Esophagus squamous epithelium (tissue), 4 donors: ENCODE data around the gene CHKB.

ENCODE experiments used
- POLR2A ChIP-seq, 4 donors: fragments of 450-650 bp; IDR thresholded peaks; one replicate each; pipeline ENCODE4 v1.6.1; 2017; ENCODE audit warnings: antibody characterized with exemption in 4 of 4, mild to moderate bottlenecking in 4 of 4, moderate library complexity in 3 of 4
- TF ChIP-seq, protein P1 (sequence below), 6 experiments: fragments of 450-650 bp in 4 of 6; fragments of 200-600 bp in 2 of 6; sonication (generic) in 2 of 6; IDR thresholded peaks; one replicate each; pipeline ENCODE4 v1.5.1; 2016 to 2019; ENCODE audit warnings: antibody characterized with exemption in 6 of 6, mild to moderate bottlenecking in 4 of 6, moderate library complexity in 4 of 6

DNA sequence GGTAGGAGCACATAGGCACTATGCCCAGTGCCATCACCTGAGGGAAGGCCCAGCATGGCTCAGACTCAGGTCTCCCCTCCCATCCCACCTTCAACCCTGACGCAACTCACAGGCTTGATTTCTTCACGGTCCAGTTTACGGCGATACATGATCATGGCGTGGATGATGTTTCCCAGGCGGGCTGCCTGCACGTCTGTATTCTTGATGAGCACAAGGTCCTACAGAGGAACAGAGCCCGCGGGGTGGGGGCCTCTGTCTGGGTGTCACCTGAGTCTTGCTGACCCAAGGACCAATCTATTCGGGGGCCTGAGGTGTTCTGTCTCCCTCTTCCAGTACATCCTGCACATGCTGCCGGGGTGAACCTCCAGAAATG is 8.3 kb downstream of the CHKB start:
- TF ChIP-seq, protein P1, sequence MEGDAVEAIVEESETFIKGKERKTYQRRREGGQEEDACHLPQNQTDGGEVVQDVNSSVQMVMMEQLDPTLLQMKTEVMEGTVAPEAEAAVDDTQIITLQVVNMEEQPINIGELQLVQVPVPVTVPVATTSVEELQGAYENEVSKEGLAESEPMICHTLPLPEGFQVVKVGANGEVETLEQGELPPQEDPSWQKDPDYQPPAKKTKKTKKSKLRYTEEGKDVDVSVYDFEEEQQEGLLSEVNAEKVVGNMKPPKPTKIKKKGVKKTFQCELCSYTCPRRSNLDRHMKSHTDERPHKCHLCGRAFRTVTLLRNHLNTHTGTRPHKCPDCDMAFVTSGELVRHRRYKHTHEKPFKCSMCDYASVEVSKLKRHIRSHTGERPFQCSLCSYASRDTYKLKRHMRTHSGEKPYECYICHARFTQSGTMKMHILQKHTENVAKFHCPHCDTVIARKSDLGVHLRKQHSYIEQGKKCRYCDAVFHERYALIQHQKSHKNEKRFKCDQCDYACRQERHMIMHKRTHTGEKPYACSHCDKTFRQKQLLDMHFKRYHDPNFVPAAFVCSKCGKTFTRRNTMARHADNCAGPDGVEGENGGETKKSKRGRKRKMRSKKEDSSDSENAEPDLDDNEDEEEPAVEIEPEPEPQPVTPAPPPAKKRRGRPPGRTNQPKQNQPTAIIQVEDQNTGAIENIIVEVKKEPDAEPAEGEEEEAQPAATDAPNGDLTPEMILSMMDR (IDR thresholded peaks at IDR 0.05) = no peak
- TF ChIP-seq POLR2A (IDR thresholded peaks at IDR 0.05) = no peak
